ENCODE data around the gene SREBF1. TPM values are rescaled to one million over a fixed set of nuclear protein-coding genes. Genes with fewer than 3 reads are reported as not detected.

Gene SREBF1
- total RNA-seq, 4 donors from 2014 or later, result 16.1 to 90.7 (median 56.1) TPM

GRCh38 chr17:17806611-17807274 lies 30.0 kb downstream of the SREBF1 start:
- 80% methylated on average over 1 of the region's 17 CpGs; no CpG with 5 or more reads in 1 of the 2 donors for WGBS, 2 donors (ENCODE audit: low coverage in 1 of 2)
- Histone ChIP-seq H3K27ac (peak overlapping the region in 1 of 4 donors; percentile 21), H3K27me3 (no peaks in the 10 kb centered on the region), H3K4me3 (no peak overlapping the region), H3K36me3 (peaks cover 0 to 45% of the 10 kb centered on the region in 2 donors), H3K9me3 (no peaks in the 10 kb centered on the region), H3K4me1 (peaks cover 0 to 32% (median 5%) of the 10 kb centered on the region in 3 donors)
- ATAC-seq, result no peak
- TF ChIP-seq CTCF (IDR thresholded peaks at IDR 0.05) (no peak), POLR2AphosphoS5 (IDR thresholded peaks at IDR 0.05) (no peak), POLR2A (IDR thresholded peaks at IDR 0.05) (no peak), EP300 (IDR thresholded peaks at IDR 0.05) (no peak)

GRCh38 chr17:17806035-17806434 lies 30.8 kb downstream of the SREBF1 start:
- peak overlapping the region in 1 of 4 donors; percentile 7 for H3K27ac ChIP-seq
- H3K4me1 ChIP-seq, result peaks cover 0 to 25% (median 0%) of the 10 kb centered on the region in 3 donors
- no peak for ATAC-seq
- H3K9me3 ChIP-seq, result no peaks in the 10 kb centered on the region
- no peaks in the 10 kb centered on the region for H3K27me3 ChIP-seq
- WGBS, 2 donors (ENCODE audit: low coverage in 1 of 2), result 73 to 87% methylated on average over 2 of the region's 4 CpGs
- TF ChIP-seq POLR2A (IDR thresholded peaks at IDR 0.05) (no peak), CTCF (IDR thresholded peaks at IDR 0.05) (no peak), POLR2AphosphoS5 (IDR thresholded peaks at IDR 0.05) (no peak), EP300 (IDR thresholded peaks at IDR 0.05) (no peak)
- H3K36me3 ChIP-seq, result peaks cover 0 to 47% of the 10 kb centered on the region in 2 donors
- no peak overlapping the region for H3K4me3 ChIP-seq

GRCh38 chr17:17805575-17805974 lies 31.2 kb downstream of the SREBF1 start:
- no peaks in the 10 kb centered on the region for H3K27me3 ChIP-seq
- TF ChIP-seq POLR2AphosphoS5 (IDR thresholded peaks at IDR 0.05), result no peak
- TF ChIP-seq CTCF (IDR thresholded peaks at IDR 0.05), result no peak
- TF ChIP-seq POLR2A (IDR thresholded peaks at IDR 0.05), result no peak
- TF ChIP-seq EP300 (IDR thresholded peaks at IDR 0.05), result no peak
- no peak overlapping the region for H3K4me3 ChIP-seq
- H3K9me3 ChIP-seq, result no peaks in the 10 kb centered on the region
- H3K4me1 ChIP-seq, result peaks cover 0 to 24% (median 0%) of the 10 kb centered on the region in 3 donors
- peaks cover 0 to 47% of the 10 kb centered on the region in 2 donors for H3K36me3 ChIP-seq
- 62 to 89% methylated on average over 3 to 5 of the region's 9 CpGs for WGBS, 2 donors (ENCODE audit: low coverage in 1 of 2)
- H3K27ac ChIP-seq, result peak overlapping the region in 1 of 4 donors; percentile 7
- ATAC-seq, result no peak

GRCh38 chr17:17804007-17804406 lies 32.8 kb downstream of the SREBF1 start:
- WGBS, 2 donors (ENCODE audit: low coverage in 1 of 2), result 94 to 100% methylated on average over 2 of the region's 3 CpGs

More at GRCh38 chr17:17804007-17804406, 32.8 kb downstream of the SREBF1 start:
- Histone ChIP-seq H3K4me1 (peaks cover 0 to 24% (median 0%) of the 10 kb centered on the region in 3 donors), H3K4me3 (no peak overlapping the region), H3K27me3 (no peaks in the 10 kb centered on the region), H3K9me3 (no peaks in the 10 kb centered on the region), H3K36me3 (peaks cover 0 to 53% of the 10 kb centered on the region in 2 donors), H3K27ac (no peak overlapping the region)
- ATAC-seq, result no peak
- TF ChIP-seq POLR2AphosphoS5 (IDR thresholded peaks at IDR 0.05), result no peak
- no peak for TF ChIP-seq CTCF (IDR thresholded peaks at IDR 0.05)
- TF ChIP-seq POLR2A (IDR thresholded peaks at IDR 0.05), result no peak
- TF ChIP-seq EP300 (IDR thresholded peaks at IDR 0.05), result no peak
